ENCODE measurements around the gene SPACA7.

SPACA7 gene, protein sequence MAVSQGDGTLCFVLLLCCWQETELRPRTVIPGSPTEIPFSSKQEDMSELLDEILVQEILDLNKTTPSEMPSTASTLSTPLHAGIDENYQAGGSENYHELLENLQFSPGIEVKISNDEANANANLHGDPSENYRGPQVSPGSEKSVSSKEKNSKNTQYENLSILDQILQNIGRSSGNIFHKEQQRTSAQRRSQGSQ

GRCh38 chr13:112376050-112376681 is at the start of gene SPACA7:
Gene SPACA7, plus strand, starts transcription at chr13:112376355. Its CDS starts 31 bp downstream, at chr13:112376386.
- FAIRE-seq (no peak), DNase-seq (ENCODE audit: insufficient read length, low spot score) (no peak)
- TF ChIP-seq POLR2A (IDR thresholded peaks at IDR 0.05; ENCODE audit: low read depth, low read length) = no peak

GRCh38 chr13:112326821-112327370 is 49.3 kb upstream of the SPACA7 start:
- no peak for FAIRE-seq
- no peak for DNase-seq (ENCODE audit: insufficient read length, low spot score)
- no peak for TF ChIP-seq POLR2A (IDR thresholded peaks at IDR 0.05; ENCODE audit: low read depth, low read length)

DNA sequence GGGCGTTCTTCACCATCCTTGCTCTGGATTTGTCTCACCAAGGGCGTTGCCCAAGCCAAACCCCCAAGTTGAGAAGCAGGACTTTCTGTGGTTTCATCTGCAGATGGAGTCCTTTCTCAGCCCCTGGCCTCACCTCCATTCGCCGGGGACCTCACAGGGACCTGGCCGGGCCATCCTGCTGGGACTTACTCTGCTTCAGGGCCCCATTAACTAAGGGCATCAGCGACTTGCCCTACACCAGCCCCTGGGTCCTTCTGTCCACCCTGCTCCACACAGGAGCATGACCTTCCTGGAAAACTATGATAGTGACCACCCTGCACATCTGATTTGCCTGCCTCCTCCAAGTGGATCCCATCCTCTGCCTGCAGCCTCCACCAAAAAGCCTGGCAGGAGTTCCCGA is 47.2 kb upstream of the SPACA7 start:
- no peak for DNase-seq (ENCODE audit: insufficient read length, low spot score)
- no peak for FAIRE-seq
- no peak for TF ChIP-seq POLR2A (IDR thresholded peaks at IDR 0.05; ENCODE audit: low read depth, low read length)

DNA sequence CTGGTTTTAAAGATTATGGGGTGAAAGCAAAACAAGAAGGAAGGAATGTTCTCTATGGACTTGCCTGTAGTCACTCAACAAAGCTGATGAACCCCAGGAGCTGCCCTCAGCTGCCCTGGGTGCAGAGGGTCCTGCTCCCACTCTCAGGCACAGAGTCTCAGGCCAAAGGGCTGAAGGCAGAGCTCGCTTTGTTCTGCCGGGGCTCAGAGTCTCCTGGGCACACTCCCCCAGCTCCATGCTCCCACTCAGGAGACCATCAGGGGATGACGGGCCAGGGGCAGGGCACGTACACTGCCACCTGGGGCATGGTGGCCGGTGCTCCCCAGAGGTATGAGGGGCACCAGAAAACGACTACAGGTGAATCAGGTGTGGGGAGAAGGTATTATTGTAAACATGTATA is 46.8 kb upstream of the SPACA7 start:
- FAIRE-seq = no peak
- TF ChIP-seq POLR2A (IDR thresholded peaks at IDR 0.05; ENCODE audit: low read depth, low read length) = no peak

DNA sequence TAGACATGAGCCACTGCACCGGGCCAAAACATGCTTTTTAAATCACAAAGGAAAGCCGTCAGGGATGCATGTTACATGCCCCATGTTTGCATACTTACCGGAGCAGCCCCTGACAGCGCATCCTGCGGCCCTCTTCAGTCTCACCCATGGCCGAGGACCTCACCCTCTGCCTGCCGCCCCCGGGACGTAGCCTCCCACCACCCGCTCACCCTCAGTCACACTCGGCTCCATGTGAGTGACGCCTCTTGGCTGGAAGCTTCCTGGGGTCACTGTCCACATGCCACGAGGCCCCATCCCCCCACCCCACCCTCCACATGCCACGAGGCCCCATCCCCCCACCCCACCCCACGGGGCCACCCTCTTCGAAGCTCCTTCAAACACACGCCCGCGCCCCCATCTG is 46.1 kb upstream of the SPACA7 start:
- FAIRE-seq (no peak), DNase-seq (ENCODE audit: insufficient read length, low spot score) (no peak)
- no peak for TF ChIP-seq POLR2A (IDR thresholded peaks at IDR 0.05; ENCODE audit: low read depth, low read length)

More for the DNA sequence above, 46.8 kb upstream of the SPACA7 start:
- no peak for DNase-seq (ENCODE audit: insufficient read length, low spot score)

- FAIRE-seq = no peak
- TF ChIP-seq POLR2A (IDR thresholded peaks at IDR 0.05; ENCODE audit: low read depth, low read length) = no peak
- no peak for DNase-seq (ENCODE audit: insufficient read length, low spot score)
Measured at GRCh38 chr13:112330479-112331381, 45.4 kb upstream of the SPACA7 start.

GRCh38 chr13:112331675-112332074 is 44.5 kb upstream of the SPACA7 start:
- FAIRE-seq = no peak
- no peak for DNase-seq (ENCODE audit: insufficient read length, low spot score)
- no peak for TF ChIP-seq POLR2A (IDR thresholded peaks at IDR 0.05; ENCODE audit: low read depth, low read length)

- no peak for DNase-seq (ENCODE audit: insufficient read length, low spot score)
- TF ChIP-seq POLR2A (IDR thresholded peaks at IDR 0.05; ENCODE audit: low read depth, low read length) = no peak
- no peak for FAIRE-seq
Measured at GRCh38 chr13:112332727-112333126, 43.4 kb upstream of the SPACA7 start.

DNA sequence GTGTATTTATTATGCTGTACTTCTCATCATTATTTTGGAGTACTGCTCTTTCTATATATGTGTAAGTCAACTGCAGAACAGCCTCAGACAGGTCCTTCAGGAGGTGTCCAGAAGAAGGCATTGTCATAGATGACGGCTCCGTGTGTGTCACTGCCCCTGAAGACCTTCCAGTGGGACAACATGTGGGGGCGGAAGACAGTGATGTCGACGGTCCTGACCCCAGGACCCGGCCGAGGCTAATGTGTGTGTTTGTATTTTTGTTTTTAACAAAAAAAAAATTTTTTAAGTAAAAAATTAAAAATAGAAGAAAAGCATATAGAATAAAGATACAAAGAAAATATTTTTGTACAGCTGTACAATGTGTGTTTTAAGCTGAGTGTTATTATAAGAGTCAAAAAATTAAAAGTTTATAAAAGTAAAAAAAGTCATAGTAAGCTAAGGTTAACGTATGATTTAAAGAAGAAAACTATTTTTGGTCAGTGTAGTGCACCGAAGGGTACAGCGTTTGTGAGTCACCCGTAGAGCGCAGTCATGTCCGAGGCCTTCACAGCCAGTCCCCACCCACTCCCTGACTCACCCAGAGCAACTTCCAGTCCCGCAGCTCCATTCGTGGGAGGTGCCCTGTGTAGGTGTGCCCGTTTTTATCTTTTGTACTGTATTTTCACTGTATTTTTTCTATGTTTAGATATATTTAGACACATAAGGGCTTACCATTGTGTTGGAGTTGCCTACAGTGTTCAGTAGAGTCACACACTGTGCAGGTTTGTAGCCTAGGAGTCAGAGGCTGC is 42.2 kb upstream of the SPACA7 start:
- no peak for TF ChIP-seq POLR2A (IDR thresholded peaks at IDR 0.05; ENCODE audit: low read depth, low read length)
- DNase-seq (ENCODE audit: insufficient read length, low spot score) = peak; percentile 99
- peak; percentile 98 for FAIRE-seq

- DNase-seq (ENCODE audit: insufficient read length, low spot score) = no peak
- no peak for FAIRE-seq
- no peak for TF ChIP-seq POLR2A (IDR thresholded peaks at IDR 0.05; ENCODE audit: low read depth, low read length)
Measured at GRCh38 chr13:112335135-112335534, 41.0 kb upstream of the SPACA7 start.

DNA sequence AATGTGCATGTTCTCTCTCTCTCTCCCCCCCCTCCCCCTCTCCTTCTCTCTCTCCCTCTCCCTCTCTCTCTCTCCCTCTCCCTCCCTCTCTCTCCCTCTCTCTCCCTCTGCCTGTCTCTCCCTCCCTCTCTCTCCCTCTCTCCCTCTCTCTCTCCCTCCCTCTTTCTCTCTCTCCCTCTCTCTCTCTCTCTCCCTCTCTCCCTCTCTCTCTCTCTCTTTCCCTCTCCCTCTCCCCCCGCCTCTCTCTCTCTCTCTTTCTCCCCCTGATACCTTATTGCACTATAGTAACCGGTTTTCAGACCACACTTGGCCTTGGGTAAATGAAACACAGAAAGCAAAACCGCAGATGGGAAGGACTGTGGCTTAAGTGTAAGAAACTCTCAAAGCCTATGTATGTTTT is 34.7 kb upstream of the SPACA7 start:
- TF ChIP-seq POLR2A (IDR thresholded peaks at IDR 0.05; ENCODE audit: low read depth, low read length) = no peak
- no peak for DNase-seq (ENCODE audit: insufficient read length, low spot score)
- FAIRE-seq = no peak

- FAIRE-seq (no peak), DNase-seq (ENCODE audit: insufficient read length, low spot score) (no peak)
- no peak for TF ChIP-seq POLR2A (IDR thresholded peaks at IDR 0.05; ENCODE audit: low read depth, low read length)
Measured at GRCh38 chr13:112341976-112342735, 34.0 kb upstream of the SPACA7 start.

All from H54 (cell line).